ENCODE results near the gene KIFBP.

KIFBP gene

GRCh38 chr10:69051303-69051702, 62.7 kb downstream of the KIFBP start:
- Mint-ChIP-seq H3K9me3 (no peaks in the 10 kb centered on the region), H3K27ac (no peak overlapping the region), H3K4me3 (no peak overlapping the region), H3K36me3 (ENCODE audit: low read depth) (no peaks in the 10 kb centered on the region), H3K27me3 (no peaks in the 10 kb centered on the region), H3K4me1 (peaks cover 76% of the 10 kb centered on the region)
- peak; percentile 43 for DNase-seq
- ATAC-seq, result peak; percentile 15

GRCh38 chr10:69051710-69052487, 63.3 kb downstream of the KIFBP start:
- ATAC-seq (no peak), DNase-seq (no peak)
- H3K27ac Mint-ChIP-seq, result no peak overlapping the region
- H3K36me3 Mint-ChIP-seq (ENCODE audit: low read depth), result no peaks in the 10 kb centered on the region
- peaks cover 76% of the 10 kb centered on the region for H3K4me1 Mint-ChIP-seq
- no peak overlapping the region for H3K4me3 Mint-ChIP-seq
- H3K9me3 Mint-ChIP-seq, result no peaks in the 10 kb centered on the region
- H3K27me3 Mint-ChIP-seq, result no peaks in the 10 kb centered on the region

DNA sequence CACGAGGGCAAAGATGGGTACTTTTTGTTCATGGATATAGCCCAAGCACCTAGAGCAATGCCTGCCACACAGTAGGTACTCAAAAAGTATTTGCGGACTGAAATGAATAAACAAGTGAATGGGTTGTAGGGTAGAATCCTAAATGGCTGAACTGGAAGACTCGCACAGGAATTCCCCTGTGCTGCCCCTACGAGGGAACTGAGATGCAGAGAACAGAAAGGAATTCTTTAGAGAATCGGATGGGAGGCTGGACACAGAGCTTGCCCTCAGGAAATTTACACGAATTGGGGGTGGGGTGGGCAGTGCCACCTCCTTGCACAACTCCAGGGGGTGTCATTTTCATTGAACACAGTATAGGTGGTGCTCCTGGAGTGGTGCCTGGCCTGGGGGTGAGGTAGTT, 64.1 kb downstream of the KIFBP start:
- Mint-ChIP-seq H3K9me3 (no peaks in the 10 kb centered on the region), H3K4me3 (no peak overlapping the region), H3K27ac (no peak overlapping the region), H3K27me3 (no peaks in the 10 kb centered on the region), H3K4me1 (peaks cover 76% of the 10 kb centered on the region), H3K36me3 (ENCODE audit: low read depth) (no peaks in the 10 kb centered on the region)
- ATAC-seq, result no peak
- no peak for DNase-seq

DNA sequence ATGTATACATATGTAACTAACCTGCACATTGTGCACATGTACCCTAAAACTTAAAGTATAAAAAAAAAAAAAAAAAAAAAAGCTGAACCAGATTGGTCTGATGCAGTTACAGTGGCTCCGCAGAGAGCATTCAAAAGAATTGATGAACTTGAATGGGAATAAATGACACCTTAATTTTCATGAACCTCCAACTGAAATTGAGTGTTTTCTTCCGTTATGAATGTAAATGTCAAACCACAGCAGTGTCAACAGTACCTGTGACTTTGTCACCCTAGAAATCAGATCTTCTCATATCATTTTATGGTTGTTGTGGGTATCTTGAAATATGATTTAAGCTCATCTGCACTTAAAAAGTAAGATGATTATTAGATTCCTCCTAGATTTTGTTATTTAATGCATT, 66.6 kb downstream of the KIFBP start:
- no peak for DNase-seq
- H3K27ac Mint-ChIP-seq, result peak overlapping the region; percentile 87
- H3K4me1 Mint-ChIP-seq, result peaks cover 66% of the 10 kb centered on the region
- no peaks in the 10 kb centered on the region for H3K36me3 Mint-ChIP-seq (ENCODE audit: low read depth)
- peak; percentile 67 for ATAC-seq
- H3K4me3 Mint-ChIP-seq, result peak overlapping the region; percentile 32
- no peaks in the 10 kb centered on the region for H3K27me3 Mint-ChIP-seq
- no peaks in the 10 kb centered on the region for H3K9me3 Mint-ChIP-seq

GRCh38 chr10:69056129-69056528, 67.5 kb downstream of the KIFBP start:
- H3K27me3 Mint-ChIP-seq, result no peaks in the 10 kb centered on the region
- no peaks in the 10 kb centered on the region for H3K9me3 Mint-ChIP-seq
- H3K36me3 Mint-ChIP-seq (ENCODE audit: low read depth), result no peaks in the 10 kb centered on the region
- ATAC-seq (peak; percentile 21), DNase-seq (no peak)
- peak overlapping the region; percentile 32 for H3K4me3 Mint-ChIP-seq
- peaks cover 68% of the 10 kb centered on the region for H3K4me1 Mint-ChIP-seq
- H3K27ac Mint-ChIP-seq, result peak overlapping the region; percentile 87

DNA sequence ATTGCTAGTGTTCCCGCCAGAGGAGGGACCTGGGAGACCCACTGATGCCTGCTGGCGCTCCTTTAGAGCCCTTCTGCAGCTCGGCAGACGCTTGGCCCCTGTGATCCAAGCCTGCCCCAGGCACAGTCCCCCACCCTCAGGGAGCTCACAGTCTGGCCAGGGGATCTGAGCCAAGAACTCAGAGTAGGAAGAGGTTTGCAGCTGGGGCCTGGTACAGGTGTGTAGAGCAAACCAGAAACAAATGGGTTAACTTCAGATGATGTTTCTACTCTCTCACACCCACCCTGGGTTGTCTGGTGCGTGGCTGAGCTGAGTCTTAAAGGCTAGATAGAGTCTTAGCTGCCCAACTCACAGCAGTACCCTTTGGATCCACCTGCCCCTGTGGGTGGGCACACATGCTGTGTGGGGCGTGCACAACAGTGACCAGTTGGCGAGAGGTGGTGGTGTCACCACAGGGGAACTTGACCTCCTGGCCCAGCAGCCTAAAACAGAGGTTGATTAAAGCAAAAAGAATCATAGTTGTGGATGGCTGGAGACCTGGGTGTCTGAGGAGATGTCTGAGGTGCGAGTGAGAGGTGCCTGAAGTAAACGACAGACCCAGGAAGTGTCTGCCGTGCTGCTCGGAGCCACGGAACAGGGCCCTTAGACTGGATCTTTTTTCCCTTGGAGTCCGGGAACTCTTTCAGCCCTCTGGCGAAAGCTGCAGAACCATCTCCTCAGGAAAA, 68.1 kb downstream of the KIFBP start:
- no peak for ATAC-seq
- peaks cover 68% of the 10 kb centered on the region for H3K4me1 Mint-ChIP-seq
- no peaks in the 10 kb centered on the region for H3K9me3 Mint-ChIP-seq
- DNase-seq, result no peak
- no peaks in the 10 kb centered on the region for H3K36me3 Mint-ChIP-seq (ENCODE audit: low read depth)
- no peaks in the 10 kb centered on the region for H3K27me3 Mint-ChIP-seq
- H3K27ac Mint-ChIP-seq, result peak overlapping the region; percentile 75
- peak overlapping the region; percentile 32 for H3K4me3 Mint-ChIP-seq

DNA sequence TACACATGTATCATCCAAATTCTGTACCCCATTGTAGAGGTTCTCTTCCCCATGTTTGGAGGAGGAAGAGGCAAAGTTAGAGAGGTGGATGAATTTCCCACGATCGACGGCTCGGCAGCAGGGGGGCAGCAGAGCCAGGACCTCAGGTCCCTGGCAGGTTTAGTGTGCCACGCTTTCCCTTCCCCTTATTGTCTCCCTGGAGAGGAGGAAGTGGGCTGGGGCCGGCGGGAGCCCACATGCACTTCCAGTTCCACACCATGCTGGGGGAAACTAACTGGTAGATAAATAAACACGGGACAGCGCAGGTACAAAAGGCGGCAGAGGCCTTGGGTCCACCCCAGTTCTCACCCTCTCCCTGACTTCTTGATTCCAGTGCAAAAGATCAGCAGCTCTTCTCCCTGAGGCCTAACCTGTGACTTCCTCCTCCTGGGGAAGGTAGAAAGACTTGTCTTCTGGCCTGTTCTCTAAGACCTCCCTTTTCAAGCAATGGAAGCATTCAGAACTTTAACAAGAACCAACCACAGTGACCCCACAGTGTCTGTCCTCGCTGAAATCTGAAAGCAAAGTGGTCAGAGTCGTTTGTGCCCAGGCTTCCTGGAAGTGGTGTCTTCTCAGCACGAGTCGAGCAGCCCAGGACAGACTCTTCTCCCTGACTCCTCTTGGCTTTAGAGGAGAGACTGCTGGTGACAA, 68.8 kb downstream of the KIFBP start:
- DNase-seq (no peak), ATAC-seq (no peak)
- peak overlapping the region; percentile 50 for H3K4me3 Mint-ChIP-seq
- H3K27ac Mint-ChIP-seq, result peak overlapping the region; percentile 86
- no peaks in the 10 kb centered on the region for H3K9me3 Mint-ChIP-seq
- H3K4me1 Mint-ChIP-seq, result peaks cover 72% of the 10 kb centered on the region
- H3K27me3 Mint-ChIP-seq, result no peaks in the 10 kb centered on the region
- no peaks in the 10 kb centered on the region for H3K36me3 Mint-ChIP-seq (ENCODE audit: low read depth)

GRCh38 chr10:69057951-69058297, 69.3 kb downstream of the KIFBP start:
- DNase-seq (no peak), ATAC-seq (no peak)
- H3K4me3 Mint-ChIP-seq, result no peak overlapping the region
- no peaks in the 10 kb centered on the region for H3K9me3 Mint-ChIP-seq
- H3K4me1 Mint-ChIP-seq, result peaks cover 70% of the 10 kb centered on the region
- H3K27me3 Mint-ChIP-seq, result no peaks in the 10 kb centered on the region
- no peaks in the 10 kb centered on the region for H3K36me3 Mint-ChIP-seq (ENCODE audit: low read depth)
- H3K27ac Mint-ChIP-seq, result peak overlapping the region; percentile 86

- Mint-ChIP-seq H3K36me3 (ENCODE audit: low read depth) (no peaks in the 10 kb centered on the region), H3K27me3 (no peaks in the 10 kb centered on the region), H3K4me1 (peaks cover 68% of the 10 kb centered on the region), H3K4me3 (no peak overlapping the region), H3K27ac (no peak overlapping the region), H3K9me3 (no peaks in the 10 kb centered on the region)
- ATAC-seq, result no peak
- no peak for DNase-seq
Measured at GRCh38 chr10:69060127-69060798, 71.7 kb downstream of the KIFBP start.

DNA sequence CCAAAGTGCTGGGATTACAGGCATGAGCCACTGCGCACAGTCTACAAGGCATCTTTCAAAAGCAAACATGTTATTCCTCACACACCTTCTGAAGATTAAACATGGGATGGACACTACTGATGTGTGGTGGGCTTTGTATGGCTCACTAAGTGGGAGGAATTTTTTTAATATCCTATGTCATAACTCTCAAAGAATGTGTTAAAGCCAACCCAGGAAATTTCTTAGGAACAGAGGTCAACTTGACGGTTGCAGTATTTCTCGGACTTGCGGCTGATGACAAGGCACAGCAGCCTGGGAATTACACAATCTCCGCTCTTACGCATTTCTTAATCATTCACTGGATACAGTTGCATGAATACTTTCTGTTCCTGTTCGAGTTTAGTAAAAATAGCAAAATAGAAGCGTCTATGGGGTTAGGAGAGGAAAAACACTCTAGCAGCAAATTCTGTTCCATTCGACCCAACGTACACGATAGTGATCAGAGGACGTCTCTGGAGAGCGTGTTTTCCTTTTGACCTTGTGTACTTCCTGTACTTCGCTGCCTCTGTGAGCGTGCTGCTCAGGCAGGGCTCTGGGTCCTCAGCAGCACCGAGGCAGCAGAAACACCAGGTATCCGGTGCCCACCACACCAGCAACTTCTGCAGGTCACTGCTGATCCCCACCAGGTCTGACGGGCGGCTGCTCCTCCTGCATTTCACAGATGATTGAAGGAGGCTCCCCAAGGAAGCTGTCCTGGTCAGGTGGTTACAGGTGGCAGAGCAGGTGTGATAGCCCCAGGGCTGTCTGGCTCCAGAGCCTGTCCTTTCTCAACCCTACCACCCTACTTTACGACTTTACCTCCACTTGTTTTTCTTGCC, 72.9 kb downstream of the KIFBP start:
- Mint-ChIP-seq H3K27ac (peak overlapping the region; percentile 41), H3K4me3 (peak overlapping the region; percentile 49), H3K9me3 (no peaks in the 10 kb centered on the region), H3K36me3 (ENCODE audit: low read depth) (no peaks in the 10 kb centered on the region), H3K27me3 (no peaks in the 10 kb centered on the region), H3K4me1 (peaks cover 68% of the 10 kb centered on the region)
- DNase-seq (no peak), ATAC-seq (no peak)

DNA sequence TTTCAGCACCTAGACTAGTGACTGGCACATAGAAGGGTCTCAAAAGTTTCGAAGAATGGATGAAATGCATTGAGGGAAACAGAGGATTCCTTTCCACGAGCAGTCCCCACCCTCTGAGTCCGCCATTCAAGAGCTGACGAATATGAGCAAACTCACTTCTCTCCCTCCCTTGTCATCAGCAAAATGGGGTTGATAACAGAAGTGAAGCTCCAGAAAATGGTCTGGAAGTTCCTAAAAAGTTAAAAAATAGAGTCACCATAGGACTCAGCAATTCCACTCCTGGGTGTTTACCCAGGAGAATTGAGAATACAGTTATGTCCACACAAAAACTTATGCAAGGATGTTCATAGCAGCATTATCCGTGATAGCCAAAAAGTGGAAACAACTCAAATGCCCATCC, 74.3 kb downstream of the KIFBP start:
- Mint-ChIP-seq H3K27me3 (no peaks in the 10 kb centered on the region), H3K27ac (no peak overlapping the region), H3K4me1 (peaks cover 67% of the 10 kb centered on the region), H3K9me3 (no peaks in the 10 kb centered on the region), H3K36me3 (ENCODE audit: low read depth) (no peaks in the 10 kb centered on the region), H3K4me3 (no peak overlapping the region)
- no peak for ATAC-seq
- DNase-seq, result no peak

GRCh38 chr10:69064762-69065328, 76.2 kb downstream of the KIFBP start:
- Mint-ChIP-seq H3K36me3 (ENCODE audit: low read depth) (no peaks in the 10 kb centered on the region), H3K4me1 (peaks cover 62% of the 10 kb centered on the region), H3K27me3 (no peaks in the 10 kb centered on the region), H3K27ac (peak overlapping the region; percentile 94), H3K9me3 (no peaks in the 10 kb centered on the region), H3K4me3 (no peak overlapping the region)
- ATAC-seq (no peak), DNase-seq (no peak)

DNA sequence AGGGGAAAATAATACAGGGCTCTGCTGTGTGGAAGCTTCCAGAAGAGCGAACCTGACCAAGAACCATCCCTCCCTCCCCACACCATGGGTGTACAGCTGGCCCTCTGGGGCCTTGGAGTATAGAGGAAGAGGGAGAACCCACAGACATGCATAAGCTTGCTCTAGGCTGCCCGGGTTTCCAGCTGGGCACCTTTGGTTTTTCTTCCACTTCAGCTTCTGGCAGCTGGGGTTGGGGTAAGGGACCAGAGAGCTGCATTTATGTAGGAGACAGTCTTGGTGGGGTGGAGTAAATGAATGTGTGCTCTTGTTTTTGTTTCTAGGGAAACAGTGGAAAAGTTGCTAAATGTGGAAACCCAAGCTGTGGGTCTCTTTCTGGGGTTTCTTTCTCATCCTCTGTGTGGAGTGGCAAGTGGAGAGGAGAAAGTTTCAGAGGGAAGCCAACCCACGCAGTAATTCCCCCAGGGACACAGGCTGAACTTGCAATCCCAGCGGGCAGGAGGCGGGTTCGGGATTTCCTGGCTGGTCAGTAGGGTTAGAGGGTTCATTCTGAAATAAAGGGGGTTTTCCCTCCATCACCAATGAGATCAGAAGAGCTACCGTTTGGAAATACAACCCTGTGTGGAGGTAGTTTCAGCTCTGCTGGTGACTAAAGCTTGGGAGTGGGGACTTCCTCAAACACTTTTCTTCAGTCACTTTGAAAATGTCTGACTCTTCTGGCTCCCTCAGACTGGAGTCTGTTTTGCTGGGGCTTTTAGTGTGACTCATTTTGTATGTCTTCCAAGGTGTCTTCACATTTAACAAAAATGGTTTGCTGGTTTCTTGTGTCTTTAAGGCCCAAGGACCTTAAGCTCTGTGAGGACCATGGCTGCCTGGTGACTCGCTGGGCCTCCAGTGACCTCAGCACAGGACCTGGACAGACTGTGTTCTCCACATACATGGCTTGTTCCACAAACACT, 77.1 kb downstream of the KIFBP start:
- H3K36me3 Mint-ChIP-seq (ENCODE audit: low read depth), result no peaks in the 10 kb centered on the region
- peak; percentile 71 for DNase-seq
- H3K27me3 Mint-ChIP-seq, result no peaks in the 10 kb centered on the region
- H3K27ac Mint-ChIP-seq, result peak overlapping the region; percentile 94
- peaks cover 62% of the 10 kb centered on the region for H3K4me1 Mint-ChIP-seq
- no peaks in the 10 kb centered on the region for H3K9me3 Mint-ChIP-seq
- ATAC-seq, result peak; percentile 90
- H3K4me3 Mint-ChIP-seq, result peak overlapping the region; percentile 66
